Loucy (cell line): Measurements from ENCODE around the gene GRAMD4.

Experiments
- EZH2phosphoT487 ChIP-seq: fragments of 200-600 bp; IDR thresholded peaks from 2 replicates; pipeline ENCODE4 v1.6.1; 2018; ENCODE audit warnings: antibody characterized with exemption, mild to moderate bottlenecking, moderate library complexity, borderline replicate concordance
- TF ChIP-seq, protein P1 (sequence below): fragments of 200-600 bp; sonication (generic); conservative IDR thresholded peaks from 2 replicates; pipeline ENCODE4 v1.5.1; 2014; ENCODE audit warnings: mild to moderate bottlenecking, antibody characterized with exemption, low read length

GRCh38 chr22:46583571-46583970 lies 36.6 kb upstream of the GRAMD4 start:
- TF ChIP-seq, protein P1, sequence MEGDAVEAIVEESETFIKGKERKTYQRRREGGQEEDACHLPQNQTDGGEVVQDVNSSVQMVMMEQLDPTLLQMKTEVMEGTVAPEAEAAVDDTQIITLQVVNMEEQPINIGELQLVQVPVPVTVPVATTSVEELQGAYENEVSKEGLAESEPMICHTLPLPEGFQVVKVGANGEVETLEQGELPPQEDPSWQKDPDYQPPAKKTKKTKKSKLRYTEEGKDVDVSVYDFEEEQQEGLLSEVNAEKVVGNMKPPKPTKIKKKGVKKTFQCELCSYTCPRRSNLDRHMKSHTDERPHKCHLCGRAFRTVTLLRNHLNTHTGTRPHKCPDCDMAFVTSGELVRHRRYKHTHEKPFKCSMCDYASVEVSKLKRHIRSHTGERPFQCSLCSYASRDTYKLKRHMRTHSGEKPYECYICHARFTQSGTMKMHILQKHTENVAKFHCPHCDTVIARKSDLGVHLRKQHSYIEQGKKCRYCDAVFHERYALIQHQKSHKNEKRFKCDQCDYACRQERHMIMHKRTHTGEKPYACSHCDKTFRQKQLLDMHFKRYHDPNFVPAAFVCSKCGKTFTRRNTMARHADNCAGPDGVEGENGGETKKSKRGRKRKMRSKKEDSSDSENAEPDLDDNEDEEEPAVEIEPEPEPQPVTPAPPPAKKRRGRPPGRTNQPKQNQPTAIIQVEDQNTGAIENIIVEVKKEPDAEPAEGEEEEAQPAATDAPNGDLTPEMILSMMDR: no peak
- no peak for TF ChIP-seq EZH2phosphoT487
